ENCODE data around the gene MLANA. TPM values are rescaled to one million over a fixed set of nuclear protein-coding genes. Genes with fewer than 3 reads are reported as not detected.

MLANA gene
- total RNA-seq, 4 donors from 2014 or later: not detected

DNA sequence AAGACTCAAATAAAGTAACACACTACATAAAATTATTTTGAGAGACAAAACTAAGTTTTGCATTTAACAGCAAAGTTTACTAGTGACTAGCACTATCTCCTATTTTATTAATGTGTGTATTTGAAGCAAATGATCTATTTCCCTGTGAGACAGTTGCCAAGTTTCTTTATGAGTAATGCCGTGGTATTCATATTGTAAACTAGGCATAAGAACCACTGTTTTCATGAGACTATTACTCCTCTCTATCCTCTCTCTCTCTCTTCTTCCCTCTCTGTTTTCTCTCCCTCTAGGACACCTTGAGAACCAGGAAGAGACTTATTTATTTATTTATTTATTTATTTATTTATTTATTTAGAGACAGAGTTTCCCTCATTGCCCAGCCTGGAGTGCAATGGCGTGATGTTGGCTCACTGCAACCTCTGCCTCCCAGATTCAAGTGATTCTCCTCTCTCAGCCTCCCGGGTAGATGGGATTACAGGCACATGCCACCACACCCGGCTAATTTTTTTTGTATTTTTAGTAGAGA, 61.1 kb downstream of the MLANA start:
- TF ChIP-seq CTCF (IDR thresholded peaks at IDR 0.05) (no peak), POLR2A (IDR thresholded peaks at IDR 0.05) (no peak)
- Histone ChIP-seq H3K36me3 (no peaks in the 10 kb centered on the region), H3K27ac (no peak overlapping the region), H3K4me1 (no peaks in the 10 kb centered on the region), H3K27me3 (no peaks in the 10 kb centered on the region), H3K9me3 (no peaks in the 10 kb centered on the region), H3K4me3 (no peak overlapping the region)
- no peak for DNase-seq
- intact Hi-C loops (cut with DNase I; ENCODE audit: low total_unique reads): no loop called here

GRCh38 chr9:5953743-5954707, 63.3 kb downstream of the MLANA start:
- Histone ChIP-seq H3K27ac (no peak overlapping the region), H3K9me3 (no peaks in the 10 kb centered on the region), H3K4me1 (no peaks in the 10 kb centered on the region), H3K27me3 (no peaks in the 10 kb centered on the region), H3K4me3 (no peak overlapping the region), H3K36me3 (no peaks in the 10 kb centered on the region)
- DNase-seq: no peak
- intact Hi-C loops (cut with DNase I; ENCODE audit: low total_unique reads): no loop called here
- TF ChIP-seq POLR2A (IDR thresholded peaks at IDR 0.05) (no peak), CTCF (IDR thresholded peaks at IDR 0.05) (no peak)

DNA sequence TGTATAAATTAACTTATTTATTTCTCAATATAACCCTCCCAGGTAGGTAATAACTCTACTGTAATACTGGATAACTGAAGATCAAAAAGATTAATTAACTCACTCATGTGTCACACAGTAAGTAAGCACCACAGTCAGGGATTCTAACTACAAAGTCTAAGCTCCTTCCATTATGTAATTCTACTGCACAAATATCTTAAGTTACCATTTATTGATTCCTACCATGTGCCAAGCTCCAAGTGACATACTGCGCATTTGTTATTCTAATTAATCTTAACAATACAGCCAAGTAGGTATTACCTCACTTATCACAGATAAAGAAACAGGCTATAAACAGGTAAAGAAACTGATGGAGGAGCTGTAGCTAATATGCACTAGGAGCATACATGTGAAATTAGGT, 66.5 kb downstream of the MLANA start:
- no peak for DNase-seq
- TF ChIP-seq POLR2A (IDR thresholded peaks at IDR 0.05) (no peak), CTCF (IDR thresholded peaks at IDR 0.05) (no peak)
- no peak overlapping the region for H3K4me3 ChIP-seq
- H3K27me3 ChIP-seq: no peaks in the 10 kb centered on the region
- H3K36me3 ChIP-seq: no peaks in the 10 kb centered on the region
- no peak overlapping the region for H3K27ac ChIP-seq
- intact Hi-C loops (cut with DNase I; ENCODE audit: low total_unique reads): no loop called here
- no peaks in the 10 kb centered on the region for H3K9me3 ChIP-seq
- H3K4me1 ChIP-seq: no peaks in the 10 kb centered on the region

GRCh38 chr9:5958273-5958672, 67.6 kb downstream of the MLANA start:
- intact Hi-C loops (cut with DNase I; ENCODE audit: low total_unique reads): no loop called here
- H3K27ac ChIP-seq: no peak overlapping the region
- no peak for TF ChIP-seq POLR2A (IDR thresholded peaks at IDR 0.05)
- TF ChIP-seq CTCF (IDR thresholded peaks at IDR 0.05): no peak
- no peaks in the 10 kb centered on the region for H3K27me3 ChIP-seq
- DNase-seq: no peak
- no peaks in the 10 kb centered on the region for H3K36me3 ChIP-seq
- H3K4me1 ChIP-seq: no peaks in the 10 kb centered on the region
- no peaks in the 10 kb centered on the region for H3K9me3 ChIP-seq
- H3K4me3 ChIP-seq: no peak overlapping the region

Other genes with a start within 250 kb of the MLANA start
- 10 to 100 TPM in 2 of 4 donors, 1 to 10 TPM in 2; 7.9 to 34.9 (median 11.5) TPM for gene ERMP1, start 57.8 kb upstream of the MLANA start, total RNA-seq
- 10 to 100 TPM; 13.2 to 61.1 (median 25.5) TPM for gene RANBP6, start 124.7 kb downstream of the MLANA start, total RNA-seq